Activated CD8-positive, alpha-beta memory T cell treated with anti-CD3 and anti-CD28 coated beads for 24 hours (primary cell): Measurements from ENCODE around the gene OS9.
"Not testable (repeated sequence)": the region's sequence is repeated elsewhere in the genome, so short reads cannot be mapped to it uniquely, and the experiment has no call there.

Experiments
- DNase-seq: peaks from one replicate; pipeline ENCODE4 v3.0.0-alpha.2; 2020

Gene OS9, protein sequence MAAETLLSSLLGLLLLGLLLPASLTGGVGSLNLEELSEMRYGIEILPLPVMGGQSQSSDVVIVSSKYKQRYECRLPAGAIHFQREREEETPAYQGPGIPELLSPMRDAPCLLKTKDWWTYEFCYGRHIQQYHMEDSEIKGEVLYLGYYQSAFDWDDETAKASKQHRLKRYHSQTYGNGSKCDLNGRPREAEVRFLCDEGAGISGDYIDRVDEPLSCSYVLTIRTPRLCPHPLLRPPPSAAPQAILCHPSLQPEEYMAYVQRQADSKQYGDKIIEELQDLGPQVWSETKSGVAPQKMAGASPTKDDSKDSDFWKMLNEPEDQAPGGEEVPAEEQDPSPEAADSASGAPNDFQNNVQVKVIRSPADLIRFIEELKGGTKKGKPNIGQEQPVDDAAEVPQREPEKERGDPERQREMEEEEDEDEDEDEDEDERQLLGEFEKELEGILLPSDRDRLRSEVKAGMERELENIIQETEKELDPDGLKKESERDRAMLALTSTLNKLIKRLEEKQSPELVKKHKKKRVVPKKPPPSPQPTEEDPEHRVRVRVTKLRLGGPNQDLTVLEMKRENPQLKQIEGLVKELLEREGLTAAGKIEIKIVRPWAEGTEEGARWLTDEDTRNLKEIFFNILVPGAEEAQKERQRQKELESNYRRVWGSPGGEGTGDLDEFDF

DNA sequence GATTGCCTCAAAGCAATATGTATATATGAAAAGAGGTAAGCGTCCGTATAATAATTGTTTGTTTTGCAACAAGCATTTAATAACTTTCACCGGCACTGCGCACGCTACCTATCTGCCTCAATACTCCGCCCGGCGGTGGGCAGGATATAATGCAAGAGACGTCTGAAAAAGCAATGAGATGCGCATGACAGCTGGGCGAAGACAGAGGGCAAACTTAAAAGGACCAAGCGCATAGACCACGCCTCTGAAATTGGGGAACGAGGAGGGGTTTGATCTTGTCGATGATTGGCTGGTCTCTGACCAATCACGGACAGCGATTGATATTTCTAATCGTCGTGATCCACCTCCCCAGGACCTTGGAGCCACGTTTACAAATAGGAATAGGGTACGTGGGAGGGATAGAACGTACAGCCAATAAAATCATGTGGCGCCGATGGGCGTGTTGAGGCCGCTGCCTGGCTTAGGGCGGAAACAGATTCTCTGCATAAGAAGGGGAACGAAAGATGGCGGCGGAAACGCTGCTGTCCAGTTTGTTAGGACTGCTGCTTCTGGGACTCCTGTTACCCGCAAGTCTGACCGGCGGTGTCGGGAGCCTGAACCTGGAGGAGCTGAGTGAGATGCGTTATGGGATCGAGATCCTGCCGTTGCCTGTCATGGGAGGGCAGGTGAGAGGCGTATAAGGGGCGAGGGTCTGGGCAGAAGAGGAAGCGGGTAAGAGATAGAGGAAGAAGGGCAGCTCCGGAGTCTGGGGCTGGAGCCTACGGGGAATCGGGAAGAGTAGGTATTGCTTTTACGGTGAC is at the start of gene OS9:
Gene OS9 (plus strand): TSS at position 474 of the 800 bp plus-strand sequence. CDS start 30 bp downstream, at position 504.
- DNase-seq: peak; percentile 90

DNA sequence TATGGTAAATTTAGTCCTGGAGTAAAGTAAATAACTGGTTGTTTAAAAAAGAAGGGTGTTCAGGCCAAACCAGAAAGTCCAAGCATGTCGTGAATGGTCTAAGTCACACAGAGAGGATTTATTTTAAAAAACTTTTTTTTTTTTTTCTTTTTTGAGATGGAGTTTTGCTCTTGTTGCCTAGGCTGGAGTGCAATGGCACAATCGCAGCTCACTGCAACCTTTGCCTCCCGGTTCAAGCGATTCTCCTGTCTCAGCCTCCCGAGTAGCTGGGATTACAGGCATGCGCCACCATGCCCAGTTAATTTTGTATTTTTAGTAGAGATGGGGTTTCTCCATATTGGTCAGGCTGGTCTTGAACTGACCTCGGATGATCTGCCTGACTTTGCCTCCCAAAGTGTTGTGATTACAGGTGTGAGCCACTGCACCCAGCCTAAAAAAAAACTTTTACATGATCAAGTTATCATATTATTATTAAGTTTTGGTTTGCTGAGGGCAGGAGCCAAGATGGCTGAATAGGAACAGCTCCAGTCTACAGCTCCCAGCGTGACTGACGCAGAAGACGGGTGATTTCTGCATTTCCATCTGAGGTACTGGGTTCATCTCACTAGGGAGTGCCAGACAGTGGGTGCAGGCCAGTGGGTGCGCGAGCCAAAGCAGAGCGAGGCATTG is 47.8 kb upstream of the OS9 start:
- DNase-seq: not testable (repeated sequence)

DNA sequence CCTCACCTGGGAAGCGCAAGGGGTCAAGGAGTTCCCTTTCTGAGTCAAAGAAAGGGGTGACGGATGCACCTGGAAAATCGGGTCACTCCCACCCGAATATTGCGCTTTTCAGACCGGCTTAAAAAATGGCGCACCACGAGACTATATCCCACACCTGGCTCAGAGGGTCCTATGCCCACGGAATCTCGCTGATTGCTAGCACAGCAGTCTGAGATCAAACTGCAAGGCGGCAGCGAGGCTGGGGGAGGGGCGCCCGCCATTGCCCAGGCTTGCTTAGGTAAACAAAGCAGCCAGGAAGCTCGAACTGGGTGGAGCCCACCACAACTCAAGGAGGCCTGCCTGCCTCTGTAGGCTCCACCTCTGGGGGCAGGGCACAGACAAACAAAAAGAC is 47.3 kb upstream of the OS9 start:
- not testable (repeated sequence) for DNase-seq

DNA sequence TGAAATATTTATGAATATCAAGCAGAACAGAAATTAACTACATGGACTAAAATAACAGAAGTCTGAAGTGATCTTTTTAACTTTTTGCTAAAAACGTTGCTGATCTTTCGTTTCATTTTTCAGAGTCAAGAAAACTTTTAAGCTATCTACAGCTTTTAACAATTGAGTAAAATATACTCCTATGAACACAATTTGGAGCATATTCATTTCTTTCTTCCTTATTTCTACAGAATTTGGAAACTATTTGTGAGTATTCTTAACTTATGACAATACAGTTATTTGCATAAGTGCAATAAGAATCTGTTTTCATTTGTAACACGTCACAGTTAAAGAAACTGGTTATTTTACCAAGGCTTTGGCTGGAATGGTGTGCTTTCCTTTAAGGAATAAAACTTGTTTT is 39.9 kb upstream of the OS9 start:
- no peak for DNase-seq

DNA sequence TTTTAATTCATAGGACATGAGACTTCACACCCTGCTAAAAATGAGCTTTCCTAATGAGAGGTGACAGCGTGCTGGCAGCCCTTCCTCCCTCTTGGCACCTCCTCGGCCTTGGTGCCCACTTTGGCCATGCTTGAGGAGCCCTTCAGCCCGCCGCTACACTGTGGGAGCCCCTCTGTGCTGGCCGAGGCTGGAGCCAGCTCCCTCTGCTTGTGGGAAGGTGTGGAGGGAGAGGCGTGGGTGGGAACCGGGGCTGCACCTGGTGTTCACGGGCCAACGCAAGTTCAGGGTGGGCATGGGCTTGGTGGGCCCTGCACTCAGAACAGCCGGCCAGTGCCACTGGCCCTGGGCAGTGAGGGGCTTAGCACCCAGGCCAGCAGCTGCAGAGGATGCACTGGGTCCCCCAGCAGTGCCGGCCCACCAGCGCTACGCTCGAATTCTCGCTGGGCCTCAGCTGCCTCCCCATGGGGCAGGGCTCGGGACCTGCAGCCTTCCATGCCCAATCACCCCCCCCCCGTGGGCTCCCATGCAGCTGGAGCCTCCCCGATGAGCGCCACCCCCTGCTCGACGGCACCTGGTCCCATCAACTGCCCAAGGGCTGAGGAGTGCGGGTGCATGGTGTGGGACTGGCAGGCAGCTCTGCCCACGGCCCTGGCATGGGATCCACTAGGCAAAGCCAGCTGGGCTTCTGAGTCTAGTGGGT is 38.2 kb upstream of the OS9 start:
- no peak for DNase-seq

DNA sequence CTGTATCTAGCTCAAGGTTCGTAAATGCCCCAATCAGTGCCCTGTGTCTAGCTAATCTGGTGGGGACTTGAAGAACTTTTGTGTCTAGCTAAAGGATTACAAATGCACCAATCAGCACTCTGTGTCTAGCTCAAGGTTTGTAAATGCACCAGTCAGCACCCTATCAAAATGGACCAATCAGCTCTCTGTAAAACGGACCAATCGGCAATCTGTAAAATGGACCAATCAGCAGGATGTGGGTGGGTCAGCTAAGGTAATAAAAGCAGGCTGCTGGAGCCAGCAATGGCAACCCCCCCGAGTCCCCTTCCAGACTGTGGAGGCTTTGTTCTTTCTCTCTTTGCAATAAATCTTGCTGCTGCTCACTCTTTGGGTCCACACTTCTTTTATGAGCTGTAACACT is 37.5 kb upstream of the OS9 start:
- not testable (repeated sequence) for DNase-seq

DNA sequence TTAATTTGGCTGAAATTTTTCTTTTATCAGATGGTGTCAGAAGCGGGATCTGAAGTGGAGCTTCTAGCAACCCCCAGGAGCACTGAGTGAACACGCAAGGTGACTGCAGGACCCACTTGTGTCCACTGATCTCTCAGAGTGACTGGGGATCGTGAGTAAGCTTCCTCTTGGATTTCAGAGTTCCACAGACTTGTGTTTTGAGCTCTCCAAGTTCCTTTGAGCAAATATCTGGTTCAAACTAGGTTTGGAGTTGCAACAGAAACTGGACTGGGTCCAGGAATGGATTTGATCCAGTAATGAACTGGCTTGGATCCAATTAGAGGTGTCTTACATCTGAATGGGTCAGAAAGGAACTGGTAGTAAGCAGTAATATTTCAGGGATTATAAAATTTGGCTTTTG is 36.2 kb upstream of the OS9 start:
- no peak for DNase-seq

DNA sequence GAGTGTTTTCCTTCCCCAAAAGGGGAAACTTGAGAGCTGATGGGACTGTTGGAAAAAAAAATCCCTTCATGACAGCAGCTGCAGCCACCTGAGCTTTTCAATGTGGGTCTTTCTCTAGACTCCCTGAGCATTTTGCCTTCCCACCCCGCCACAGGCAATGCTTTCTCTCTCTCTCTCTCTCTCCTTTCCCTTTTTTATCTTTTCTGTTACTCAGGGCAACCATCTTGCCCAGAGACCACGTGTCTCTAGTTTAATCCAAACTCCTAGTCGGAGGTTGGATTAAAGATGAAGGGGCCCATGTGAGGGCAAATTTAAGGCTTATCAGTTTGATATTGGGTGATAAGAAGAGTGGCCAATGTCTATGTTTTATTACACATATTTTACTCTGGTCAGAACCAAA is 35.0 kb upstream of the OS9 start:
- DNase-seq: no peak

DNA sequence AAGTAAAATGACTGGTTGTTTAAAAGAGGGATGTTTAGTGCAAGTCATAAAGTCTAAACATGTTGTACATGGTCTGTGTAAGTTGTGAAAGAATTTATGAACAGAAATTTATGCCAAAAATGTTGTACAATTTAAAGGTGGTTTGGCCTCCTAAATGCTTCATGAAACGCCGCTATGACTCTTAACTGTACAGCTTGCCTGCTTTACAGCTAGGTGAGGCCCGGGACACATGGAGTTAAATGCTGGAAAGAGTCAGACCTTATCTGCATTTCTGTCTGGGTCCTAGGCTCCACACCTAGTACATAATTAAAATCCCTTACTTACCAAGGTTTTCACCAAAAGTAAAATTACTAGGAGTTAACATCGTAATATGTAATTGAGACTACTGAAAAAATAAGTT is 32.6 kb upstream of the OS9 start:
- no peak for DNase-seq

DNA sequence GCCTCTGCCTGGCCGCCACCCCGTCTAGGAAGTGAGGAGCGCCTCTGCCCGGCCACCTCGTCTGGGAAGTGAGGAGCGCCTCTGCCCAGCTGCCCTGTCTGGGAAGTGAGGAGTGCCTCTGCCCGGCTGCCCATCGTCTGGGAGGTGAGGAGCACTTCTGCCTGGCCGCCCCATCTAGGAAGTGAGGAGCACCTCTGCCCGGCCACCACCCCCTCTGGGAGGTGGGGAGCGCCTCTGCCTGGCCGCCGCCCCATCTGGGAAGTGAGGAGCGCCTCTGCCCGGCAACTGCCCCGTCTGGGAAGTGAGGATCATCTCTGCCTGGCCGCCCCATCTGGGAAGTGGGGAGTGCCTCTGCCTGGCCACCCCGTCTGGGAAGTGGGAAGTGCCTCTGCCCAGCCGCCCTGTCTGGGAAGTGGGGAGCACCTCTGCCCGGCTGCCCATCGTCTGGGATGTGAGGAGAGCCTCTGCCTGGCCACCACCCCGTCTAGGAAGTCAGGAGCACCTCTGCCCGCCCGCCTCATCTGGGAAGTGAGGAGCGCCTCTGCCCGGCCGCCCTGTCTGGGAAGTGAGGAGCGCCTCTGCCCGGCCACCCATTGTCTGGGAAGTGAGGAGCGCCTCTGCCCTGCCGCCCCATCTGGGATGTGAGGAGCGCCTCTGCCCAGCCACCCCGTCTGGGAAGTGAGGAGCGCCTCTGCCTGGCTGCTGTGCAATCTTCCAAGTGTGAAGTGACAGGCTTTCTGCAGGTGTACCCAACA is 28.7 kb upstream of the OS9 start:
- not testable (repeated sequence) for DNase-seq

DNA sequence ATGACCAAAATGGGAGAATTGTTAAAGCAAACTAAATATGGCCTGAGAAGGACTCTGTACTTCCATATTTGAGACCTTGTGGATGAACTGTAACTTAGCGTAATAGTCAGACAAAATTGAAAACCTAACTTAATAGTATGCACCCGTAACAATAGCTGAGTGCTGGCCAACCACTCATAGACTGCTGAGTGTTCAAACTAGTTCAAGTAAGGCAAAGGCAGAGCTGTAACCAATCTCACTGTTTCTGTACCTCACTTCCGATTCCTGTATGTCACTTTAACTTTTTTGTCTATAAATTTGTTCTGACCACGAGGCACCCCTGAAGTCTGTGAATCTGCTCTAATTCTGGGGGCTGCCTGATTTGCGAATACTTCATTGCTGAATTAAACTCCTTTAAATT is 27.0 kb upstream of the OS9 start:
- DNase-seq: no peak

DNA sequence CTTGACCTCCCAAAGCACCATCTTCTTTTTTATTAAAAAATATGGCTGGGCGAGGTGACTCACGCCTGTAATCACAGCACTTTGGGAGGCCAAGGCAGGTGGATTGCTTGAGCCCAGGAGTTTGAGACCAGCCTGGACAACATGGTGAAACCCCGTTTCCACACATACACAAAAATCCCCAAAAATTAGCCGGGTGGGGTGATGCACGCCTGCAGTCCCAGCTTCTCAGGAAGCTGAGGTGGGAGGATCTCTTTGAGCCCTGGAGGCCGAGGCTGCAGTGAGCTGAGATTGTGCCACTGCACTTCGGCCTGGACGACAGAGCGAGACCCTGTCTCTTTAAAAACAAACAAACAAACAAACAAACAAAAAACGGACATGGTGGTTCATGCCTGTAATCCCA is 24.2 kb upstream of the OS9 start:
- DNase-seq: not testable (repeated sequence)

DNA sequence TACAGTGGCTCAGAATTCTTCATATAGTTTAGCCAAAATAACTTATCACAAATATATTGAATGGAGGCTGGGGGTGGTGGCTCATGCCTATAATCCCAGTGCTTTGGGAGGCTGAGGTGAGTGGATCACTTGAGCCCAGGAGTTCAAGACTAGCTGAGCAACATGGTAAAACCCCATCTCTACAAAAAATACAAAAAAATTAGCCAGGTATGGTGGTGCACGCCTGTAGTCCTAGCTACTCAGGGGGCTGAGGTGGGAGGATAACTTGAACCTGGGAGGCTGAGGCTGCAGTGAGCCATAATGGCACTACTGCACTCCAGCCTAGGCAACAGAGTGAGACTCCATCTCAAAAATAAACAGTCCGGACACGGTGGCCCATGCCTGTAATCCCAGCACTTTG is 22.1 kb upstream of the OS9 start:
- not testable (repeated sequence) for DNase-seq

DNA sequence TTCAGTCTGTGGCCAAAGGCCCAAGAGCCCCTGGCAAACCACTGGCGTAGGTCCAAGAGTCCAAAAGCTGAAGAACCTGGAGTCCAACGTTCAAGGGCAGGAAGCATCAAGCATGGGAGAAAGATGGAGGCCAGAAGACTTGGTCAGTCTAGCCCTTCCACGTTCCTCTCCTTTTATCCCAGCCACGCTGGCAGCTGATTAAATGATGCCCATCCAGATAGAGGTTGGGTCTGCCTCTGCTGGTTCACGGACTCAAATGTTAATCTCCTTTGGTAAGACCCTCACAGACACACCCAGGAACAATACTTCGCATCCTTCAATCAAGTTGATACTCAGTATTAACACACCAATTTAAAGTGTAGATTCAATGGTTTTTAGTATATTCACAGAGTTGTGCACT is 21.1 kb upstream of the OS9 start:
- DNase-seq: no peak

DNA sequence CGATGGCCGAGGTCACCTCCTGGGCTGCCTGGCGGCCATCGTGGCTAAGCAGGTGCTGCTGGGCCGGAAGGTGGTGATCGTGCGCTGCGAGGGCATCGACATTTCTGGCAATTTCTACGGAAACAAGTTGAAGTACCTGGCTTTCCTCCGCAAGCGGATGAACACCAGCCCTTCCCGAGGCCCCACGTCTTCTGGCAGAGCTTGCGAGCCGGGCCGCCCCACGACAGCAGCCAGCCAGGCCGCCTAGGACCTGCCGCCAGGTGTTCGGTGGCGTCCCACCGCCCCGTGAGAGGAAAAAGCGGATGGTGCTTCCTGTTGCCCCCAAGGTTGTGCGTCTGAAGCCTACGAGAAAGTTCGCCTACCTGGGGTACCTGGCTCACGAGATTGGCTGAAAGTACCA is 19.2 kb upstream of the OS9 start:
- DNase-seq: no peak

DNA sequence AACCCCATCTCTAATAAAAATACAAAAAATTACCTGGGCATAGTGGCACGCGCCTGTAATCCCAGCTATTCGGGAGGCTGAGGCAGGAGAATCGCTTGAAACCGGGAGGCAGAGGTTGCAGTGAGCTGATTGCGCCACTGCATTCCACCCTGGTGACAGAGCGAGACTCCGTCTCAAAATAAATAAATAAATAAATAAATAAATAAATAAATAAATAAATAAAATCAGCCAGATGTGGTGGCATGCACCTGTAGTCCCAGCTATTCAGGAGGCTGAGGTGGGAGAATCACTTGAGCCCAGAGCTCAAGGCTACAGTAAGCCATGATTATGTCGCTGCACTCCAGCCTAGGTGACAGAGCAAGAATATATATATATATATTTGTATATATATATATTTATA is 16.0 kb upstream of the OS9 start:
- not testable (repeated sequence) for DNase-seq

DNA sequence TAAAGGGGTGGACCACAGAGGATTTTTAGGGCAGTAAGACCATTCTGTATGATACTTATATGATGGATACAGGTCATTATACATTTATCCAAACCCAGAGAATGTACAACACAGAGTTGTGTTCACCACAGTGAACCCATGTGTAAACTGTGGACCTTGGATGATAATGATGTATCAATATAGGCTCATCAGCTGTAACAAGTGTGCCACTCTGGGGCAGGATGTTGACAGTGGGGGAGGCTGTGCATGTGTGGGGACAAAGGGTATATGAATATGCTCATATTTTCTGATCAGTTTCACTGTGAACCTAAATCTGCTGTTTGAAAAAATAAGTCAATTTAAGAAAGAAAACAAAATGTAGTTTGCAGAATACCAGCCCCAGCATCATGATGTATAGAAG is 14.2 kb upstream of the OS9 start:
- no peak for DNase-seq

DNA sequence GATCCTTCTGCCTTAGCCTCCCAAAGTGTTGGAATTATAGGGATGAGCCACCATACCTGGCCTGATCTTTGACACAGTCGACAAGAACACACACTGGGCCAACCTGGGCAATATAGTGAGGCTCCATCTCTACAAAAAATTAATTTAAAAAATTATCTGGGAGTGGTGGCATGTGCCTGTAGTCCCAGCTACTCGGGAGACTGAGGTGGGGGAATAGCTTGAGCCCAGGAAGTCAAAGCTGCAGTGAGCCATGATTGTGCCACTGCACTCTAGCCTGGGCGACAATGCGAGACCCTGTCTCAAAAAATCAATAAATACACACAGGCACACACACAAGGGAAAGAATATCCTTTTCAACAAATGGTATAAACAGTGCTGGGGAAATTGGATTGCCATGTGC is 6.1 kb upstream of the OS9 start:
- no peak for DNase-seq

DNA sequence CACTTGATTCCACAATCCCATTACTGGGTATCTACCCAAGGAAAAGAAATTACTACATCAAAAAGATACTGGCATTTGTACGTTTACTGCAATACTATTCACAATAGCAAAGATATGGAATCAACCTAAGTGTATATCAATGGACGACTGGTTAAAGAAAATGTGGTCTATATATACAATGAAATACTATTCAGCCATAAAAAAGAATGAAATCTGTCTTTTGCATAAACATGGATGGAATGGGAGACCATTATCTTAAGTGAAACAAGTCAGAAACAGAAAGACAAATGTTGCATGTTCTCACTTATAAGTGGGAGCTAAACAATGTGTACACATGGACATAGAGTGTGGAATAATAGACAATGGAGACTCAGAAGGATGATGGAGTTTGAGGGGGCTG is 5.0 kb upstream of the OS9 start:
- DNase-seq: no peak

DNA sequence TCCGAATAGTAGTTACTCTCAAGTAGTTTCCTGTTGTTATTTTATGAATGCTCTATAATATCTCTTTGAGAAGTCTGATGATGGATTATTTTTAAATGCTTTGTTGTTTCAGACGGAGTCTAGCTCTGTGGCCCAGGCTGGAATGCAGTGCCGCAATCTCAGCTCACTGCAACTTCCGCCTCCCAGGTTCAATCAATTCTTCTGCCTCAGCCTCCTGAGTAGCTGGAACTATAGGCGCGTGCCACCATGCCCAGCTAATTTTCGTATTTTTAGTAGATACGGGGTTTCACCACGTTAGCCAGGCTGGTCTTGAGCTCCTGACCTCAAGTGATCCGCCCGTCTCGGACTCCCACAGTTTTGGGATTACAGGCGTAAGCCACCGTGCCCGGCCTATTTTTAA is 1.4 kb upstream of the OS9 start:
- DNase-seq: no peak

DNA sequence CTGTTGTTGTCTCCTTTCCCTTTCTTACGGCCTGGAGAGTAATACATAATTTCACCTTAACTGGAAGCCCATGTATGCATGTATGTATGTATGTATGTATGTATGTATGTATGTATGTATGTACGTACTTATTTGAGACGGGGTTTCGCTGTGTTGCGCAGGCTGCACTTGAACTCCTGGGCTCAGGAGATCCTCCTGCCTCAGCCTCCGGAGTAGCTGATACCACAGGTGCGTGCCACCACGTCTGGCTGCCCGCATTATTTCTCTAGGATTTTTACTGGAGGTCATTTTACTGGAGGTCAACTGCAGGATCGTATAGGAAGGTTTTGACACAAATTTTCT is 644 bp upstream of the OS9 start:
- peak; percentile 68 for DNase-seq

DNA sequence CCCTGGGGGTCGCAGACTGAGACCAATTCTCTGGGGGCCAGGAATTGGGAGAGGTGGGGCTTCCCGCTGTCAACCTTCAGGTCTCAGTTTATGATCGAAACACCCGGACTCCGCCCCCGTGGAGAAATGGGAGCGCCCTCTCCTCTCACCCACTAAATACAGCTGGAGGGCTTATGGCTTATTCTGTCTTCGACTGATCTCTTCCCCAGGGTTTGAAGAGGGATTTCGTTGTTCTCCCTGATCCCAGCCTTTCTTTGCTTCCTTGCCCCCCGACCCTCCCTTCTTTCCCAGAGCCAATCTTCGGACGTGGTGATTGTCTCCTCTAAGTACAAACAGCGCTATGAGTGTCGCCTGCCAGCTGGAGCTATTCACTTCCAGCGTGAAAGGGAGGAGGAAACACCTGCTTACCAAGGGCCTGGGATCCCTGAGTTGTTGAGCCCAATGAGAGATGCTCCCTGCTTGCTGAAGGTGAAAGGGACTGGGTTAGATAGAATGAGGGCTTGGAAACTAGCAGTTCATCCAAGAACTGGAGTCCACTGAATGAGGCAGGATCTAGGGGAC is 607 bp downstream of the OS9 start:
- DNase-seq: no peak
